Mesothelial cell of epicardium (in vitro differentiated cells): ENCODE measurements around the gene POLE. TPM values are rescaled to one million over a fixed set of nuclear protein-coding genes. Genes with fewer than 3 reads are reported as not detected.

Experiments used
- DNase-seq, 2 experiments: peaks; one replicate each; pipeline ENCODE4 v3.0.0; 2021; ENCODE audit warnings: low spot score in 2 of 2; ENCODE audit not compliant: unreplicated experiment in 2 of 2
- H3K27ac Mint-ChIP-seq: 2 replicates; pipeline ENCODE4 v1.8.0; 2021; ENCODE audit warnings: mixed read lengths
- H3K27me3 Mint-ChIP-seq: 2 replicates; pipeline ENCODE4 v1.8.0; 2021; ENCODE audit warnings: low read depth, mixed read lengths
- H3K36me3 Mint-ChIP-seq: 2 replicates; pipeline ENCODE4 v1.8.0; 2021; ENCODE audit warnings: mixed read lengths
- H3K4me1 Mint-ChIP-seq: 2 replicates; pipeline ENCODE4 v1.8.0; 2021; ENCODE audit warnings: mixed read lengths
- H3K4me3 Mint-ChIP-seq: 2 replicates; pipeline ENCODE4 v1.8.0; 2021; ENCODE audit warnings: mild to moderate bottlenecking, moderate library complexity, mixed read lengths
- H3K9me3 Mint-ChIP-seq: 2 replicates; pipeline ENCODE4 v1.8.0; 2021; ENCODE audit warnings: mixed read lengths
- CTCF ChIP-seq: fragments of 200-600 bp; sonication (generic); IDR thresholded peaks from one replicate; pipeline ENCODE4 v1.5.0; 2021; ENCODE audit warnings: antibody characterized with exemption; ENCODE audit not compliant: unreplicated experiment
- total RNA-seq: library from RNA; stranded (reverse); gene quantifications from 3 replicates; pipeline ENCODE4 v1.2.1, GENCODE V29; 2021

Gene POLE
- total RNA-seq, 1 donor from 2014 or later, result 124 TPM

GRCh38 chr12:132716356-132716755, 29.2 kb upstream of the POLE start:
- H3K36me3 Mint-ChIP-seq, result peaks cover 18% of the 10 kb centered on the region
- H3K4me1 Mint-ChIP-seq, result peaks cover 4% of the 10 kb centered on the region
- H3K27ac Mint-ChIP-seq, result no peak overlapping the region
- TF ChIP-seq CTCF, result no peak
- DNase-seq, result no peak
- no peaks in the 10 kb centered on the region for H3K27me3 Mint-ChIP-seq
- no peaks in the 10 kb centered on the region for H3K9me3 Mint-ChIP-seq
- H3K4me3 Mint-ChIP-seq, result no peak overlapping the region

GRCh38 chr12:132715874-132716273, 28.7 kb upstream of the POLE start:
- Mint-ChIP-seq H3K36me3 (peaks cover 18% of the 10 kb centered on the region), H3K4me1 (peaks cover 4% of the 10 kb centered on the region), H3K4me3 (no peak overlapping the region), H3K27me3 (no peaks in the 10 kb centered on the region), H3K27ac (no peak overlapping the region), H3K9me3 (no peaks in the 10 kb centered on the region)
- DNase-seq, result no peak
- TF ChIP-seq CTCF, result no peak

- Mint-ChIP-seq H3K4me1 (peaks cover 4% of the 10 kb centered on the region), H3K36me3 (peaks cover 6% of the 10 kb centered on the region), H3K9me3 (no peaks in the 10 kb centered on the region), H3K27ac (no peak overlapping the region), H3K27me3 (no peaks in the 10 kb centered on the region), H3K4me3 (no peak overlapping the region)
- no peak for TF ChIP-seq CTCF
- DNase-seq, result no peak
Measured at GRCh38 chr12:132713123-132713522, 26.0 kb upstream of the POLE start.

GRCh38 chr12:132711080-132711843, 24.1 kb upstream of the POLE start:
- TF ChIP-seq CTCF, result no peak
- peak overlapping the region; percentile 74 for H3K4me3 Mint-ChIP-seq
- peak in 1 of 2 experiments; percentile 50 for DNase-seq
- H3K27ac Mint-ChIP-seq, result peak overlapping the region; percentile 72
- H3K27me3 Mint-ChIP-seq, result no peaks in the 10 kb centered on the region
- H3K9me3 Mint-ChIP-seq, result no peaks in the 10 kb centered on the region
- H3K4me1 Mint-ChIP-seq, result peaks cover 4% of the 10 kb centered on the region
- H3K36me3 Mint-ChIP-seq, result peaks cover 13% of the 10 kb centered on the region

- peak within 1 kb of the TSS; percentile 88 for H3K27ac Mint-ChIP-seq
- H3K36me3 Mint-ChIP-seq, result peaks cover 13% of the 10 kb centered on the region
- no peaks in the 10 kb centered on the region for H3K27me3 Mint-ChIP-seq
- peaks cover 4% of the 10 kb centered on the region for H3K4me1 Mint-ChIP-seq
- H3K9me3 Mint-ChIP-seq, result no peaks in the 10 kb centered on the region
- TF ChIP-seq CTCF, result no peak
- peak within 1 kb of the TSS; percentile 83 for H3K4me3 Mint-ChIP-seq
- DNase-seq, result peak; percentile 73 to 81
Measured at GRCh38 chr12:132710405-132711079, 23.4 kb upstream of the POLE start, which contains the start of gene PGAM5. TSS of gene PGAM5 (plus strand) at chr12:132710842. CDS start at chr12:132710877, 35 bp downstream.
